ENCODE measurements around the gene PFKFB2. TPM values are rescaled to one million over a fixed set of nuclear protein-coding genes. Genes with fewer than 3 reads are reported as not detected.

The PFKFB2 gene
- total RNA-seq, 1 donor from 2014 or later: 49.9 TPM

DNA sequence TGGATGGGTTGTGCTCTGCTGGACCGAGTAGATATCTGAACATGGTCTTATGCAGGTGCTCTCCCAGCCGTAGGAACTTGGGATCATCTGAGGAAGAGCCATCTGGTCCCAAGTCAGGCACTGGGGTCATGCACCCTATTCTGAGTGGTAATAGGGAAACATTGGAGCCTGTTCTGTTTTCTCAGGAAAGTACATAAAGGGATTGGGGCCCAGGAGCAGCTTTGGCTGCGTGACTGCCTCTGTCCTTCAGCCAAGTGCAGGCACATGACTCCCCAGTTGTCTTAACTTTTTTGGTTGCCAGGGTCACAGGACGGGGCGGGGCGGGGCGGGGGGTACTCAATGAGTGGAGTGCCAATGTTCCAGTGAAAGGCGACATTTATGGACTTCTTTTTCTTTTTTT, 11.5 kb downstream of the PFKFB2 start:
- no peak overlapping the region for H3K4me3 ChIP-seq
- DNase-seq: peak; percentile 84
- peaks cover 67% of the 10 kb centered on the region for H3K36me3 ChIP-seq
- peak overlapping the region; percentile 60 for H3K27ac ChIP-seq
- H3K9me3 ChIP-seq: no peaks in the 10 kb centered on the region
- peaks cover 4% of the 10 kb centered on the region for H3K4me1 ChIP-seq
- TF ChIP-seq, protein P1, sequence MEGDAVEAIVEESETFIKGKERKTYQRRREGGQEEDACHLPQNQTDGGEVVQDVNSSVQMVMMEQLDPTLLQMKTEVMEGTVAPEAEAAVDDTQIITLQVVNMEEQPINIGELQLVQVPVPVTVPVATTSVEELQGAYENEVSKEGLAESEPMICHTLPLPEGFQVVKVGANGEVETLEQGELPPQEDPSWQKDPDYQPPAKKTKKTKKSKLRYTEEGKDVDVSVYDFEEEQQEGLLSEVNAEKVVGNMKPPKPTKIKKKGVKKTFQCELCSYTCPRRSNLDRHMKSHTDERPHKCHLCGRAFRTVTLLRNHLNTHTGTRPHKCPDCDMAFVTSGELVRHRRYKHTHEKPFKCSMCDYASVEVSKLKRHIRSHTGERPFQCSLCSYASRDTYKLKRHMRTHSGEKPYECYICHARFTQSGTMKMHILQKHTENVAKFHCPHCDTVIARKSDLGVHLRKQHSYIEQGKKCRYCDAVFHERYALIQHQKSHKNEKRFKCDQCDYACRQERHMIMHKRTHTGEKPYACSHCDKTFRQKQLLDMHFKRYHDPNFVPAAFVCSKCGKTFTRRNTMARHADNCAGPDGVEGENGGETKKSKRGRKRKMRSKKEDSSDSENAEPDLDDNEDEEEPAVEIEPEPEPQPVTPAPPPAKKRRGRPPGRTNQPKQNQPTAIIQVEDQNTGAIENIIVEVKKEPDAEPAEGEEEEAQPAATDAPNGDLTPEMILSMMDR (IDR thresholded peaks at IDR 0.05): no peak
- no peaks in the 10 kb centered on the region for H3K27me3 ChIP-seq
- peak; percentile 89 for ATAC-seq
- intact Hi-C loops (cut with DNase I): no loop called here

DNA sequence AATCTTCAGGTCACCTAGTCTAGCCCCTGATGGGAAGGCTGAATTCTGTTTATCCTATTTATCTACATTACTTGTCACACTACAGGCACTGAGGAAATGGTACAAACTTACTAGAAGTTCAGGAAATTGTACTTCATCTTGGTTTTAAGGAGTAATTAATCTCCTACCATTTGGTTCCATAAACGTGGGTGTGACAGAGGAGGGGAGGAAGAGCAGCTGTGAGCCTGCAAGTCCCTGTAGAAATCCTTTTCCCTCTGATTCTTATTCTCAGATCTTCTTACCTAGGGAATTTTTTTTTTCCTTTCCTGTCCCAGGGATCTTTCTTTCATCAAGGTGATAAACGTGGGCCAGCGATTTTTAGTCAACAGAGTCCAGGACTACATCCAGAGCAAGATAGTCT, 14.1 kb downstream of the PFKFB2 start:
- no peaks in the 10 kb centered on the region for H3K9me3 ChIP-seq
- no peak overlapping the region for H3K4me3 ChIP-seq
- peaks cover 81% of the 10 kb centered on the region for H3K36me3 ChIP-seq
- no peaks in the 10 kb centered on the region for H3K27me3 ChIP-seq
- H3K27ac ChIP-seq: no peak overlapping the region
- TF ChIP-seq, protein P1 (IDR thresholded peaks at IDR 0.05): no peak
- ATAC-seq: no peak
- peaks cover 4% of the 10 kb centered on the region for H3K4me1 ChIP-seq
- intact Hi-C loops (cut with DNase I): no loop called here
- DNase-seq: no peak

DNA sequence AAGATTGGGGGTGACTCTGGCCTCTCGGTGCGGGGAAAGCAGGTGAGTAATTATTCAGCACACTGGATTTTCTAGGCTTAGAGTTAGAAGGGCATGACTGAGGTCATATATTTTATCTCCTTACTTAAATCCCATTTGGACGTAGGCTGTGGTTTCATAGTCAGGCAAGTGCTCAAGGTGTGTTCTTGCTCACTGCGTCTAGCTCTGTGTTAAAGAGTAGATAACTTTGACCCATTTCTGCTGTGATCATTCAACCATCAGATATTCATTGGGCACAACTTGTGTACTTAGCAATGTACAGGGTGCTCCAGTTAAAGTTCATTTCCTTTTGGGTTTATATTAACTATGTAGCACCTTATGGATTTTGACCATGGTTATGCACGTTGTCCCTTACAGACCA, 14.6 kb downstream of the PFKFB2 start:
- no peak for ATAC-seq
- H3K36me3 ChIP-seq: peaks cover 81% of the 10 kb centered on the region
- intact Hi-C loops (cut with DNase I): no loop called here

DNA sequence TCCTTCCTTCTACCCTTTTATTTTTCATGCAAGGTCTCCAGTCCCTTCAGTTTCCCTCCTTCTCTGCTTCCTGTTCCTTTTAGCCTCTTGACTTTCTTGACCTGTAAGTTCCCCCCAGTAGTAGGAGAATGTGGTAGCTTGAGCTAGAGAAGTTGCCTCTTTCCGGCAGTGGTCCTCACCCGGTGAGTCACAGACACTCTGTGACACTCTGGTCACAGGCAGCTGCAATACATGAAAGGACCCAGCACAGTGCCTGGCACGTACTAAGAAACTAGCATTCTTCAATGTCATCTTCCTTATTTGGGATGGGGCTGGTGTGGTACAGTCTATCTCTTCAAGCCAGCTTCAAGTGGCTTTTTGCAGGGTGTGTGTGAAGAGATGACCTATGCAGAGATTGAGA, 16.0 kb downstream of the PFKFB2 start:
- ATAC-seq: peak; percentile 42
- peaks cover 74% of the 10 kb centered on the region for H3K36me3 ChIP-seq

More for the DNA sequence above, 14.6 kb downstream of the PFKFB2 start:
- TF ChIP-seq, protein P1 (IDR thresholded peaks at IDR 0.05): no peak
- DNase-seq: no peak
- Histone ChIP-seq H3K27ac (no peak overlapping the region), H3K9me3 (no peaks in the 10 kb centered on the region), H3K4me3 (no peak overlapping the region), H3K27me3 (no peaks in the 10 kb centered on the region), H3K4me1 (peaks cover 4% of the 10 kb centered on the region)

DNA sequence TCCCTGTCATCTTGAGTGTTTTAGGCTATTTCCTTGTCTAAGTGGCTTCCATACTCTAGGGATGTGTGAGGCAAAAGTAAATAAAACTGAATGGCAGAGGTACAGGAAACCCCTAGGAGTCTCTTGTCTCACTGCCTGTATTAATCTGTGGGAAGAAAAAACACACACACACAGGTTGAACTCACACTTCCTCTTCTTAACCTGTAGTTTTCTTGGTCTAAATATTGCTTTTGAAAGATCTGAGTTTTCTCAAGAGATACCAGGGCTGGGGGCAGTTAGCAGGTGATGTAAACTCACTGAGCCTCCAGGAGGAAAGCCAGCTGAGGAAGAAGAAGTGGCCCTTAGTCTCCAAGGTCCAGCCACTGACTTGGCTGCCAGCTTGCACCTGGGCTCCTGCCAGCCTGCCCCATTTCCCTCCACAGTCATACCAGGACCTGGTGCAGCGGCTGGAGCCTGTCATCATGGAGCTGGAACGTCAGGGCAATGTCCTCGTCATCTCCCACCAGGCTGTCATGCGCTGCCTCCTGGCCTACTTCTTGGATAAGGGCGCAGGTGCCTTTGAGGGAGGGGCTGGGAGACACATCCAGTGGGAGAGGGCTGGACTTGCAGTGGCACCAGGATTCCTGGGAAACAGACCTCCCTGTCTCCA, 16.9 kb downstream of the PFKFB2 start:
- Histone ChIP-seq H3K27ac (no peak overlapping the region), H3K4me3 (no peak overlapping the region), H3K4me1 (peaks cover 7% of the 10 kb centered on the region), H3K36me3 (peaks cover 77% of the 10 kb centered on the region), H3K27me3 (no peaks in the 10 kb centered on the region), H3K9me3 (no peaks in the 10 kb centered on the region)
- ATAC-seq: no peak
- TF ChIP-seq, protein P1 (IDR thresholded peaks at IDR 0.05): no peak
- intact Hi-C loops (cut with DNase I): no loop called here
- no peak for DNase-seq

More for the DNA sequence above, 16.0 kb downstream of the PFKFB2 start:
- H3K4me3 ChIP-seq: no peak overlapping the region
- H3K9me3 ChIP-seq: no peaks in the 10 kb centered on the region
- intact Hi-C loops (cut with DNase I): no loop called here
- DNase-seq: no peak
- H3K4me1 ChIP-seq: peaks cover 4% of the 10 kb centered on the region
- H3K27ac ChIP-seq: no peak overlapping the region
- TF ChIP-seq, protein P1 (IDR thresholded peaks at IDR 0.05): no peak
- no peaks in the 10 kb centered on the region for H3K27me3 ChIP-seq

All from upper lobe of right lung (tissue), 1 donor.